K562 (cell line): Measurements from ENCODE around the gene ITGA6. TPM values are rescaled to one million over a fixed set of nuclear protein-coding genes. Genes with fewer than 3 reads are reported as not detected.

ENCODE experiments used
- ATAC-seq: fragments of 200-7000 bp; cut with Tn5 transposase; 3 replicates; pipeline ENCODE4 v1.9.1; 2020; ENCODE audit warnings: moderate library complexity
- BruUV-seq: library from RNA; stranded (reverse); fragments of 400-500 nt; replicated peaks from 2 replicates; lab custom pipeline; 2021; lab: Mats Ljungman, UMichigan
- CTCF ChIA-PET: fragments of 300-600 bp; formaldehyde crosslinking; extraction: SDS; loops from one replicate; lab custom pipeline; 2021; ENCODE audit warnings: low intra/inter-chr PET ratio; lab: Yijun Ruan, JAX
- POLR2A ChIA-PET: fragments of 300-600, 350-650 bp; sonication (Branson Sonifier 250); formaldehyde crosslinking; extraction: SDS; loops from one replicate; lab custom pipeline; 2021; ENCODE audit warnings: antibody characterized with exemption, inconsistent platforms; lab: Yijun Ruan, JAX
- DNase-seq, 4 experiments: peaks; one replicate each; pipeline versions ENCODE4 v3.0.0 to v3.0.0-alpha.2; 2011 to 2018; ENCODE audit warnings: low spot score in 3 of 4, mixed read lengths in 3 of 4; ENCODE audit errors: extremely low read depth in 1 of 4
- FAIRE-seq: peaks from 2 replicates; lab custom pipeline; 2011; peaks lifted over from hg19 to GRCh38; lab: Jason Lieb, UNC
- H2AFZ ChIP-seq: 2 replicates; pipeline ENCODE4 v1.6.0; 2011; ENCODE audit warnings: low read depth, low read length, control low read depth, inconsistent platforms
- H3K27ac ChIP-seq: fragments of 200-600 bp; 3 replicates; pipeline ENCODE4 v1.8.0; 2011; ENCODE audit warnings: low read depth, mild to moderate bottlenecking, control low read depth, inconsistent platforms, low read length, moderate library complexity, mixed read lengths; ENCODE audit errors: extremely low read depth
- H3K27me3 ChIP-seq, 2 experiments: fragments of 300-600 bp in 1 of 2; 2 replicates in 1 of 2; 3 replicates in 1 of 2; pipeline versions ENCODE4 v1.6.0 to v1.8.0; 2011; ENCODE audit warnings: inconsistent platforms in 2 of 2, low read length in 2 of 2, mild to moderate bottlenecking in 1 of 2, mixed read lengths in 1 of 2, moderate library complexity in 1 of 2; ENCODE audit not compliant: control insufficient read depth in 2 of 2, insufficient read depth in 2 of 2
- H3K36me3 ChIP-seq: fragments of 300-600 bp; 3 replicates; pipeline ENCODE4 v1.8.0; 2011; ENCODE audit warnings: mild to moderate bottlenecking, low read length, inconsistent platforms; ENCODE audit not compliant: control insufficient read depth, insufficient read depth
- H3K4me1 ChIP-seq, 2 experiments: fragments of 200-600 bp in 1 of 2; replicated peaks in 1 of 2; 2 replicates in 1 of 2; 3 replicates in 1 of 2; pipeline versions ENCODE4 v1.5.1 to v1.8.0; 2011; ENCODE audit warnings: inconsistent platforms in 2 of 2, low read length in 2 of 2, mild to moderate bottlenecking in 1 of 2, mixed read lengths in 1 of 2, moderate library complexity in 1 of 2; ENCODE audit not compliant: control insufficient read depth in 2 of 2, insufficient read depth in 2 of 2
- H3K4me2 ChIP-seq: 2 replicates; pipeline ENCODE4 v1.6.1; 2011; ENCODE audit warnings: low read length, control low read depth, inconsistent platforms, mixed read lengths; ENCODE audit not compliant: insufficient read depth
- H3K4me3 ChIP-seq: fragments of 200-600 bp; sonication (generic), shearing (Covaris generic); 2 replicates; pipeline ENCODE4 v1.5.1; 2016; ENCODE audit warnings: control low read depth, inconsistent platforms
- H3K79me2 ChIP-seq: fragments of 200-600 bp; 3 replicates; pipeline ENCODE4 v1.8.0; 2011; ENCODE audit warnings: low read length, inconsistent platforms; ENCODE audit not compliant: control insufficient read depth, insufficient read depth
- H3K9ac ChIP-seq, 2 experiments: 2 replicates each; pipeline versions ENCODE4 v1.6.0 to v1.6.1; 2011; ENCODE audit warnings: low read depth in 2 of 2, low read length in 2 of 2, control low read depth in 1 of 2, inconsistent platforms in 1 of 2, mild to moderate bottlenecking in 1 of 2, mixed read lengths in 1 of 2; ENCODE audit not compliant: insufficient read depth in 1 of 2
- H3K9me1 ChIP-seq: one replicate; pipeline ENCODE4 v1.6.0; 2011; ENCODE audit warnings: inconsistent platforms, mild to moderate bottlenecking, low read length, moderate library complexity; ENCODE audit not compliant: control insufficient read depth, insufficient read depth
- H3K9me3 ChIP-seq: replicated peaks from 2 replicates; pipeline ENCODE4 v1.5.1; 2011; ENCODE audit warnings: low read depth, low read length, inconsistent platforms; ENCODE audit not compliant: control insufficient read depth, insufficient read depth
- H4K20me1 ChIP-seq: replicated peaks from 2 replicates; pipeline ENCODE4 v1.6.1; 2011; ENCODE audit warnings: low read length, inconsistent platforms, mixed read lengths; ENCODE audit not compliant: control insufficient read depth, insufficient read depth
- DLX4 ChIP-seq: fragments of 250-450 bp; sonication (Bioruptor Pico); IDR thresholded peaks from 2 replicates; pipeline ENCODE4 v1.6.1; 2021; ENCODE audit warnings: mild to moderate bottlenecking
- HDAC2 ChIP-seq: fragments of 450-650 bp; IDR thresholded peaks from 2 replicates; pipeline ENCODE4 v1.6.1; 2016; ENCODE audit warnings: mild to moderate bottlenecking
- HMBOX1 ChIP-seq: sonication (generic); IDR thresholded peaks from 2 replicates; pipeline ENCODE4 v1.6.1; 2016
- MAFK ChIP-seq: IDR thresholded peaks from 2 replicates; pipeline ENCODE4 v1.6.1; 2011; ENCODE audit warnings: low read length, improper control_type of control experiment
- MTF1 ChIP-seq: fragments of 250-450 bp; sonication (Bioruptor Pico); IDR thresholded peaks from 2 replicates; pipeline ENCODE4 v1.9.0; 2021; ENCODE audit warnings: moderate library complexity, mild to moderate bottlenecking, inconsistent platforms, borderline replicate concordance
- PURB ChIP-seq: sonication (generic); formaldehyde crosslinking; IDR thresholded peaks from 2 replicates; pipeline ENCODE4 v1.9.0; 2021; ENCODE audit warnings: low read depth, mild to moderate bottlenecking, missing genetic modification reagents
- SMARCA5 ChIP-seq: fragments of 450-650 bp; IDR thresholded peaks from 2 replicates; pipeline ENCODE4 v1.6.1; 2016
- TAF9B ChIP-seq: fragments of 450-650 bp; IDR thresholded peaks from 2 replicates; pipeline ENCODE4 v1.6.1; 2018; ENCODE audit warnings: mild to moderate bottlenecking; ENCODE audit not compliant: partially characterized antibody
- TCF3 ChIP-seq: sonication (generic); formaldehyde crosslinking; IDR thresholded peaks from 2 replicates; pipeline ENCODE4 v1.4.0; 2020; ENCODE audit warnings: mild to moderate bottlenecking, missing genetic modification reagents
- TSC22D4 ChIP-seq: fragments of 450-650 bp; IDR thresholded peaks from 2 replicates; pipeline ENCODE4 v1.6.1; 2016; ENCODE audit warnings: missing genetic modification characterization, missing biosample characterization, control low read depth
- ZBTB40 ChIP-seq, 2 experiments: fragments of 450-650 bp in 1 of 2; sonication (generic) in 1 of 2; formaldehyde crosslinking in 1 of 2; IDR thresholded peaks; 2 replicates each; pipeline versions ENCODE4 v1.7.1 to v1.9.0; 2016 to 2022; ENCODE audit warnings: inconsistent platforms in 1 of 2, mild to moderate bottlenecking in 1 of 2, missing genetic modification reagents in 1 of 2
- ZNF511 ChIP-seq: sonication (generic); formaldehyde crosslinking; IDR thresholded peaks from 2 replicates; pipeline ENCODE4 v1.8.0; 2022; ENCODE audit warnings: mild to moderate bottlenecking, missing genetic modification reagents
- WGBS: fragments of 100-300 bp; shearing (Covaris generic); methylation state at CpG from one replicate; pipeline ENCODE4 v1.1.6; 2016; ENCODE audit warnings: low coverage, mixed read lengths; ENCODE audit not compliant: insufficient coverage; ENCODE audit errors: missing lambda C conversion rate; 5-methylcytosine and 5-hydroxymethylcytosine counted together
- in situ Hi-C: fragments of 300-500 bp; cut with MboI; formaldehyde crosslinking; loops from 4 replicates; pipeline ENCODE4 v1.15.0; 2018; ENCODE audit warnings: inconsistent platforms, mixed read lengths
- intact Hi-C: fragments of 100-400 bp; cut with micrococcal nuclease; formaldehyde crosslinking; loops from 2 replicates; pipeline ENCODE4 v1.14.2; 2022
- polyA plus RNA-seq, 8 experiments: library from polyadenylated mRNA; depleted of rRNA in 4 of 8; stranded (reverse) in 5 of 8; unstranded in 3 of 8; fragments of >200 nt; fragmentation: Nextera tagmentation in 2 of 8; fragmentation: Illumina TruSeq in 1 of 8; extraction: Ambion mirVana in 2 of 8; extraction: Trizol in 1 of 8; gene quantifications; 2 replicates each; pipeline versions ENCODE4 v1.2.1 to v1.2.3, GENCODE V29; 2011 to 2014; ENCODE audit warnings: inconsistent platforms in 1 of 8, missing spikeins in 1 of 8
- total RNA-seq, 7 experiments: library from RNA; depleted of rRNA in 6 of 7; stranded (reverse); fragments of >200 nt in 6 of 7; fragmentation: Illumina TruSeq in 2 of 7; extraction: Trizol in 2 of 7; gene quantifications; 2 replicates each; pipeline versions ENCODE4 v1.2.1 to v1.2.3, GENCODE V29; 2011 to 2021; ENCODE audit warnings: low replicate concordance in 1 of 7

ITGA6 gene
- total and polyA plus RNA-seq, 9 of the 15 experiments (the other 6 are each of a cell fraction or from before 2014, with no cell fraction given) = 0.01 to 0.29 (median 0.05) TPM; not detected in 5

GRCh38 chr2:172555272-172555521 is 127.8 kb downstream of the ITGA6 start:
- H3K4me2 ChIP-seq = peak overlapping the region; percentile 99
- peaks cover 3% of the 10 kb centered on the region; the same call in 1 of the 2 replicates for H3K9me3 ChIP-seq
- peak overlapping the region; percentile 90 for H3K27ac ChIP-seq
- intact Hi-C loops (no loop called here), in situ Hi-C loops (no loop called here)
- no peak for FAIRE-seq
- DNase-seq = no peak
- peak overlapping the region; percentile 98 for H2AFZ ChIP-seq
- H3K9ac ChIP-seq = peak overlapping the region; percentile 80 to 98
- no peaks in the 10 kb centered on the region for H3K9me1 ChIP-seq
- WGBS = 8% methylated on average over 8 of the region's 8 CpGs
- ChIA-PET CTCF (no interaction called here), POLR2A (interaction anchor here (1.1 to 1.8 kb wide), 3 partner anchors 10 to 46 kb away, joined by 3 to 9 read pairs (median 7); no protein-coding TSS in a partner anchor)
- 0 out of 2 replicates have a peak, but pooled peaks cover 6% of the 10 kb centered on the region for H4K20me1 ChIP-seq
- ATAC-seq = no peak
- H3K4me1 ChIP-seq = peaks cover 17 to 59% of the 10 kb centered on the region in 2 experiments; a peak in 4 of 5 replicates
- peaks cover 37% of the 10 kb centered on the region for H3K79me2 ChIP-seq
- TSS peak; percentile 80 for BruUV-seq
- peaks cover 10% of the 10 kb centered on the region; the same call in 2 of the 3 replicates for H3K36me3 ChIP-seq
- peak overlapping the region; percentile 88 for H3K4me3 ChIP-seq
- H3K27me3 ChIP-seq = no peaks in the 10 kb centered on the region
- TF ChIP-seq MAFK (no peak), ZBTB40 (IDR thresholded peaks at IDR 0.05) (0 out of 2 replicates have a peak, but pooled peaks have one; percentile 37), ZBTB40 (CRISPR knock-in tag; IDR thresholded peaks at IDR 0.05) (no peak), ZNF511 (CRISPR knock-in tag) (no peak), TSC22D4 (no peak), MTF1 (CRISPR knock-in tag) (no peak), HMBOX1 (no peak), TCF3 (CRISPR knock-in tag) (0 out of 2 replicates have a peak, but pooled peaks have one; percentile 24), DLX4 (CRISPR knock-in tag) (no peak), TAF9B (peak; percentile 22), PURB (no peak), HDAC2 (0 out of 2 replicates have a peak, but pooled peaks have one; percentile 78), SMARCA5 (peak; percentile 93)
